Measurements from ENCODE around the gene VAV3.

- no peak for TF ChIP-seq CTCF (IDR thresholded peaks at IDR 0.05; ENCODE audit: insufficient read depth, low read length)
- no peak for TF ChIP-seq POLR2AphosphoS5 (IDR thresholded peaks at IDR 0.05; ENCODE audit: low read depth)
- TF ChIP-seq REST (IDR thresholded peaks at IDR 0.05; ENCODE audit: insufficient replicate concordance, low read depth): no peak
These were observed 374.9 kb downstream of the VAV3 start for GRCh38 chr1:107590087-107590486.
